IPS-11a (cell line): ENCODE data around the gene ANKRD11.
"Not testable (repeated sequence)": the region's sequence is repeated elsewhere in the genome, so short reads cannot be mapped to it uniquely, and the experiment has no call there.

Experiments used
- H3K4me3 ChIP-seq: one replicate; pipeline ENCODE4 v1.5.1; 2013; ENCODE audit warnings: low read depth, low read length, control low read depth

ANKRD11 gene

DNA sequence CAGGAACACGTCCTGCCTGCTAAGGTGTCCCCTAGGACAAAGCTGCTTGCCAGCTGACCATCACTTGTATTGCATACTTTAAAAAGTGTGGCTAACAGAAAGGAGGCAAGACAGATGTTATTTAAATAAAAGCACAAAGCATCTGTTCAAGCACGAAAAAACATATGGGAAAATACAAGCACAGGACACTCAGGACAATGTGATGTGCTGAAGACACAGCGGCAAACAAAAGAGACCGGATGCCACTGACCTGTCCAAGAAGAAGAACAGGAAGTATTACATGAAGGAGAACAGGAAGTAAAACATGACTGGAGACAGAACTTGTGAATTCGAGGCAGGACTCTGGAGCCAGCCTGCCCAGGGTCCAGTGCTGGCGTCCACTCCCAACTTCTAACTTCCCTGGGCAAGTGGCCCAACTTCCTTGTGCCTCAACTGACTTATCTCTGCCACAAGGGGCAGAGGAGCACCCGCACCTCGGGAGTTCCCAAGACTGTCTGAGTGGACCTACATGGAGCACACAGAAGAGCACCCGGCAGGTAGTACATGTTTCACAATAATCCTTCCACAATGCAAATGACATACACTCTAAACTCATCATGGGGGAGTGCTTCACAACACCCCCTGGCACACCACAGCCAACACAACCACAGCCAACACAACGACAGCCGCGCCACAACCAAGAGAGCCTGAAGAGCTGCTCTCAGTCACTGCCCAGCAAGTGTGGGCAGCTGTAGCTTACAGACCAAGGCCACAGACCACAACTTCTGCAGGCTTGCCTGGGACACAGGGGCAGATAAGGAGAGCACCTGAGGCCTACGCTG lies 36.6 kb downstream of the ANKRD11 start:
- no peak overlapping the region for H3K4me3 ChIP-seq

DNA sequence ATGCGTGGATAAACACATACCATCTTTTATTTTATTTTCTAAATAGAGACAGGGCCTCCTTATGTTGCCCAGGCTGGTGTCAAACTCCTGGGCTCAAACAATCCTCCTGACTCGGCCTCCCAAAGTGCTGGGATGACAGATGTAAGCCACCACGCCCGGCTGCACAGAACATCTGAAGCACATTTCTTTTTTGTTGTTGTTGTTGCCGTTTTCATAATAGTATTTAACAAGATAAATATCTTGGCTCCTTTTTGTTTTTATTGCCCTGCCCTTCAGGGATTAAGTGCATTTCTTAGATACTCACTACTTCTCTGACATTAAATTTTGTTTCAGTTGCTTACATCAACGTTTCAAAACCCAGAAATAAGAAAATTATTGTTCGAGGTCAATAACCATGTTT lies 37.4 kb downstream of the ANKRD11 start:
- no peak overlapping the region for H3K4me3 ChIP-seq

DNA sequence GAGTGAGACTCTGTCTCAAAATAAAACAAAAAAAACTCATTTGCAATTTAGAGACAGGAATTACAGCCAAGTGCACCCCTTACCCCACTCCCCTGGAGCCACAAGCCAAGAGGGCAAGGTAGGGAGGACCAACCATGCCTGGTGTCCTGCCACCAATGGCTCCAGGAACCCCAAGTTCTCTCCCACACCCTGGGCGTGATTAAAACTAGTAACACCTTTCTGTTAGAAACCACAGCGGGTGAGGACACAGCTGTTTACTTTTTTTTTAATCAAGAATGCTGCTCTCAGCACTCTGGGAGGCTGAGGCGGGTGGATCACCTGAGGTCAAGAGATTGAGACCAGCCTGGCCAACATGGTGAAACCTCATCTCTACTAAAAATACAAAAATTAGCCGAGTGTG lies 38.1 kb downstream of the ANKRD11 start:
- no peak overlapping the region for H3K4me3 ChIP-seq

DNA sequence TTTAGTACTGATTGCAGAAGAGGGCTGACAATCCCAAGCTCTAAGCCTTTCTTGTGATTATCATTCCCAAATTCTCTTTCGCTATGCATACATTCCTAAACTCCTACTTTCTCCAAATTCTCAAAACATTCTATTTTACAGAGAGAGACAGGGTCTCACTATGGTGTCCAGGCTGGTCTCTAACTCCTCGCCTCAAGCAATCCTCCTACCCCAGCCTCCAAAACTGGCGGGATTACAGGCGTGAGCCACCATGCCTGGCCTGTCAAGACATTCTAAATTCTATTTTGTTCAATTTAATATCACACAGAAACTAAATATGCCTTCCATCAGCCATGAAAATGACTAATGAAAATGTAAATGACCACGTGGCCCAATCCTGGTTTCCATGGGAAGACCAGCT lies 39.8 kb downstream of the ANKRD11 start:
- H3K4me3 ChIP-seq: no peak overlapping the region

DNA sequence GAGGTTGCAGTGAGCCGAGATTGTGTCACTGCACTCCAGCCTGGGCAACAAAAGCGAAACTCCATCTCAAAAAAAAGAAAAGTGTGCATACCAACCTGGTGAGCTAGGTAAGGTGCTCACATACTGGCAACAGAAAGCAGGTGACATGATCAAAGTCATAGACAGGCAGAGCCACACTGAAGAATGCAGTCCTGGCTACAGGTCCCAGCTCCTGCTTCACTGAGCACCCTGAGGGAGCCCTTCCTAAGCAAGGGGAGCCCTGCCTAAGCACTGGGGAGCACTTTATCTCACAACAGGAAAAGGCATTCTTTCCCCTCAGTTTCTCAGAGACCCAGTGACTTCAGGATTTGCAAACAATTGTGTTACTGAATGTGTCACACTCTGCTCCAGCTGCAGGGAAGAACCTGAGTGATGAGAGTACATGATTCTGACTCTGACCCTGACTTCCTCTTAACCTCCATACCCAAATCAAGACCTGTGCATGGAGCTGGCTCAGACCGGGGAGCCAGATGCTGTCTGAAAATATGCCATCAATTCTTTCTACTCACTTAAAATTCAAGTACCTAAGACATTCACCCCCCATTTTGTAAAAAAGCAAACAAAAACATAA lies 40.5 kb downstream of the ANKRD11 start:
- H3K4me3 ChIP-seq: no peak overlapping the region

DNA sequence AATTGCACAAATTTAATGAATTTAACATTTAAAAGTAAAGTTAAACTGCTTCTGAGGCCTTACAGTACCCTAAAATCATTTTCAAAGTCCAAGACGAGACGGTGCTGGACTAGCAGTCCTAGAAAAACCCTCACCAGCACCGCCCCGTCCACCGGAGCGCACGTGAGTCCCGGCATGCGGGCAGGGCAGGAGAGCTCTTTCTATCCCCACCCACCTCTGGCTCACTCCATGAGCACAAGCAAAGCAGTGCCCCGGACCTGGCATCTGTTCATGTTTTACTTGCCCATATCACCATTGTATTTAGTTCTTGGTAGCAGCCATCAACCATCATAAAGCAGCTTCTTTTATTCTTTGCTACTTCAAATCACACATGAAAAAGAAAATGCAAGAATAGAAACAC lies 41.7 kb downstream of the ANKRD11 start:
- no peak overlapping the region for H3K4me3 ChIP-seq

DNA sequence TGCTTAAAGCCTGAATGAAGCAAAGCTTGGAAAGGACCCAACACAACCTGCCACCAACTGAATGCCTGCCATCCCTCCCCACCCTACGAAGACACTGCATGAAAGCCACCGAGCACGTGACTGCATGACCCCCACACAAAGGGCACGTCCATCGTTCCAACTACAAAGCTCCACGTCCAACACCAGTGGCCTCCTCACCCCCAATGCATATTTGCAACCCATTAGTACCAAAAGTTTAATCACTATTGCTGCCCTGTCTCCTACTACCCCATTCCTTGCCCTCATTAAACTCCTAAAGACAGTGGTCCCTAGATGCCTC lies 43.4 kb downstream of the ANKRD11 start:
- H3K4me3 ChIP-seq: no peak overlapping the region

DNA sequence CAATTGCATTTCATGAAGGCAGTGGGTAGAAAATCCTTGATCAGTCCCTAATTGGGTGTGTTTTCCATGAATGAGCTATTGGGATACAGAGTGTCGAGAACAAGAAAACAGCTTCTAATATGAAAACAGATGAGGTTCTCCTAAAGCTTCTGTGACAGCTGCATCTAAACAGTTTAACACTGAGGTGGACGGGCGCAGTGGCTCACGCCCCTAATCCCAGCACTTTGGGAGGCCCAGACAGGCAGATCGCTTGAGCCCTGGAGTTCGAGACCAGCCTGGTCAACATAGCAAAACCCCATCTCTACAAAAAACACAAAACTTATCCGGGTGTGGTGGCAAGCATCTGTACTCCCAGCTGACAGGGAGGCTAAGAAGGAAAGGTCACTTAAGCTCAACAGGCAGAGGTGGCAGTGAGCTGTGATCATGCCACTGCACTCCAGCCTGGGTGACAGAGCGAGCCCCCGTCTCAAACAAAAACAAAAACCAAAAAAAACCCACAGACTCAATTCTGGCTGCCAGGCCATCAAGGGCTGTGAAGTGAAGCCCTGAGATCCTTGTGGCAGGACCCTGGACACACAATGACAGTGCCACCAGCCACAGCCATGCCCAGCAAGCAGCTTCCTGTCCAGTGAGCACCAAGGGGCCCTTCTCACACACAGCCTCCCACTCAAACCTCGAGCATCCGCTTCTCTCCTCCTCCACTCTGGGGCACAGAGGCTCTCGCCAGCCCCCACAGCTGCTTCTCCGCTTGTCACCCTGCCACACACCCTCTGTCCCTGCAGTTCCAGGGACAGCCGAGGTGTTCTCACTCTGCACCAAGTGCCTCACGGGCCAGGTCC lies 44.0 kb downstream of the ANKRD11 start:
- H3K4me3 ChIP-seq: no peak overlapping the region

DNA sequence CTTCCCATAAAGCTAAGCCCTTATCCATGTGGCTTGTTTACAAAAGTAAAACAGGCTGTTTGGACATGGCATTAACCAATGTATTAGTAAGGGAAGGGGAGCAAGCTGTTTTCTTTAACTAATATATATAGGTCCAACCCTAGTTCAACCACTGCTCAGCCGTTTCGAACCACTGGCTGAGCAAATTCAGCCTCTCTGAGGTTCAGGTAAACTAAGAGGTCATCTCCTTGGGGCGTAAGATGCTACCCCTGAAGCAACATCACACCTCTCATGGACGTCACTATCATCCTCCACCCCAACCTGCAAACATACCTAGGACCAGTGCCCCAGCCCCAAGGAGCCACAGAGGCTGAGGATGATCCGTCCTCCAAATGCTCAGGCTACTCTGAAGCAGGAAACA lies 45.2 kb downstream of the ANKRD11 start:
- H3K4me3 ChIP-seq: no peak overlapping the region

DNA sequence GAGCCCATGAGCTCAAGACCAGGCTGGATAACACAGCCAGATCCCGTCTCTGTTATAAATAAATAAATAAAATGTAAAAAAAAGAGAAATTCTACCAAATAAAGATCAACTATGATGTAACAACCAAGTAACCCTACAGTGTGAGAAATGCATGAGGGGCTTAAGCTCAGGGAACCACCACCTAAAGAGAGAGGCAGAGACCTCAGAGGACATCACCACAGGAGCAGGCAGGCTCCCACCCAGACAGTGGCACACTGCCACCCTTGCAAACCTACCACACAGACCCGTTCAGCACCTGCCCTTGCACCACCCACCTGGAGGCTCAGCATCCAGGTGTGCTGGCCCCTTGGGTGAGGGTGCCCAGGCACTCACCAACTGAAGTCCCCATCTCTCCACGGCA lies 45.6 kb downstream of the ANKRD11 start:
- H3K4me3 ChIP-seq: no peak overlapping the region

DNA sequence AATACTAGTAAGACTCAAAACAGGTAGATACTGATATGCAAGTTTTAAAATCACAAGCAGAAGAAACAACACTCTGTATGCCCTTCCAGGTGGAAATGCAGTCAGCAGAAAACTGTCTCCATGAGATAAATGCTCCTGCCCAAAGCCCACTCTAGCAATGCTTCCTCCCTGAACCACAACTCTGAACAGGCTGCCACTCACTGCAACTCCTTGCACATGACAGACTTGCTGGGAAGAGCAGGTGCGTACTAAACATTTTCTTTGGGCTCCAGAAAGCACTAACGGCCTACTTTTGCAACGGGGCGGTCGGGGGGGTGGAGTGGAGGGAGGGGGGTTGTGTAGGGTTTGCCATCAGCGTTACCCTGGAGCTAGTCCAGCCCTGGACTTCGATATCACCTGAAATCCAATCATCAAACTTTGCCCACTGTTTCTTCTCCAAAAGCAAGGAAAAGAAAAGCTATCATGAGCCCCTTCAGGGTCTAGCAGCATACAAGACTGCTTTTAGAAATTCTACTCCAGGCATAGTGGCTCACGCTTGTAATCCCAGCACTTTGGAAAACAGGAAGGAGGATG lies 46.1 kb downstream of the ANKRD11 start:
- no peak overlapping the region for H3K4me3 ChIP-seq

DNA sequence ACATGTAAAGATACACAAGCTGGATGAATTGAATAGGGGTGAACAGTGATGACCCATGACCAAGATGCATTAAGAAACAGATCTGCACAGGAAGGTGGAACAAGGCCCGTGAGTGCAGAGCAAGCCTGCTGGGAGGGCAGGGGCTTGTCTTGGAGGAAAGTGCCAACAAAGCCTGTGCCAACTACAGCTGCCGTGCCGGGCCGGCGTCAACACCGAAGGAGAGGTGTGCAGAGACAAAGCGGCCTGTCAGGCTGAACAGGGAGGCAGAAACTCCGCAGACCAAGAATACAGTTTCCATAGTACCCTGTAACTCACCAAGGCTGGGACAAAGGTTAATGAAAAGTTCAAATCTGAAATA lies 46.7 kb downstream of the ANKRD11 start:
- no peak overlapping the region for H3K4me3 ChIP-seq

DNA sequence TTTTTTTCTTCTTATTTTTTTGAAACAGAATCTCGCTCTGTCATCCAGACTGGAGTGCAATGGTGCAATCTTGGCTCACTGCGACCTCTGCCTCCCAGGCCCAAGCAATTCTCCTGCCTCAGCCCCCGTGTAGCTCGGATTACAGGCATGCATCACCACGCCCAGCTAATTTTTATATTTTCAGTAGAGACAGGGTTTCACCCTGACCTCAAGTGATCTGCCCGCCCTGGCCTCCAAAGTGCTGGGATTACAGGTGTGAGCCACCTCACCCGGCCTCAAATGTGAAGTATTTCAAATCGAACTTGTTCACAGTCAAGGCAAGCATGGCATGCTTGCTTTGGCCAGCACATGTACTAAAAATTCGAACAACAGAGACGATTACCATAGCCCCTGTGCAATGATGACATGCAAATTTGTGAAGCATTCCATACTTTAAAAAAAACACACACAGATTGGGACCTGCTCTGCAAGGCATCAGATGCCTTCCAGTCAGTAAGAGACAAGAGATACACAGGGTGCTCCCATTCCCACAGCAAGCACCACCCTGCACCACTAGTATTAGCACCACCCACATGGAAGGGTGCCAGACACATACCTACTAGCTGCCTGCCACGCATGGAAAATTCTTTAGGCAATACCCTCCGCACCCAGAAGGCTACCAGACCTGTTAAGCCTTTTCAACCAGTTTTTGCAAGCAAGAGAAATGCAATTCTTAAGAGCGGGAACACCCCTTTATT lies 47.2 kb downstream of the ANKRD11 start:
- no peak overlapping the region for H3K4me3 ChIP-seq

DNA sequence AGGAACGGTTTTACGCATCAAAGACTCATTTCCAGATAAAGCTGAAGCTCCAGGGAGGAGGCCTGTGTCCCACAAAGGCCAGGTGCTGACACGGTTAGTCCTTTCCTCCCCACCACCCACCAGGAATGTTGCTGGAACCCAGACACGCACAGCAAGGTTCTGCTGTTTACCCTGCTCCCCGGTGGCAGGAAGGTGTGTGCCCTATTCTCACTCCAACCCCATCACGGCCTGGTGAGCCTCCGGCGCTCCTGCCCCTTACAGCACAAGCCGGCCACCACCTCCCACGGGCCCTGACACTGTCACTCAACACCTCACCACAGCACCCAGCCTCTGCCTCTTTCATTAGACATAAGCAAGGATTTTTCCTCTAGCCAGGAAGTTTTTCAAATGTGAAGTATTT lies 47.8 kb downstream of the ANKRD11 start:
- no peak overlapping the region for H3K4me3 ChIP-seq

DNA sequence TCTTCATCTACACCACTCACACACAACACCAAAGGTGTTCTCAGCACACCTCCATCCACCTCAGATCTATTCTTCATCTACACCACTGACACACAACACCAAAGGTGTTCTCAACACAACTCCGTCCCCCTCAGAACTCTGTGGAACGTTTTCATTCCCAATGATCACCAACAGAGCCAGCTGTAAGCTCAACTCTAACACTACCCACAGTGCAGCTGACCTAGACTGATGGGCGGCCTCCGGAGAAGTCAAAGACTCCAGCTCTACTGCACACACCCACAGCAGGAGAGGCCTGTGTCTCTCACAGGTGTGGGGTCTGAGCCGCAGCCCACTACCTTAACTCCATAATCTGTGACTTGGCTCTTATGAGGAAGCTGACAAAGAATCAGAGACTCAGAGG lies 50.7 kb downstream of the ANKRD11 start:
- no peak overlapping the region for H3K4me3 ChIP-seq

DNA sequence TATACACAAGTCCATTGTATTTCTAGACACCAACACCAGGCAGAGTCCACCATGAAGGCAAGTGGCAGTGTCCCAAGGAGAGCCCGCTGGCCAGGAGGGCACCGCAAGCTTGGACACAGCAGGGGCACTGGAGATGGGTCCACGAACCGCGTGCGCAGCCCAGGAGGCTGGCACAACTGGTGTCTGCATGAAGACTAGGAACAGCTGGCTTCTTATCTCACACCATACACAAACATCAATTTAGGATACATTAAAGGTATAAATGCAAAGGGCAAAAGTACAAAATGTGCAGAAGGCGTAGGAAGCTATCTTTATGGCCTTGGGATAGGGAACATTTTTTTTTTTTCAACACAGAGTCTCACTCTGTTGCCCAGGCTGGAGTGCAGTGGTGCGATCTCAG lies 52.4 kb downstream of the ANKRD11 start:
- H3K4me3 ChIP-seq: no peak overlapping the region

DNA sequence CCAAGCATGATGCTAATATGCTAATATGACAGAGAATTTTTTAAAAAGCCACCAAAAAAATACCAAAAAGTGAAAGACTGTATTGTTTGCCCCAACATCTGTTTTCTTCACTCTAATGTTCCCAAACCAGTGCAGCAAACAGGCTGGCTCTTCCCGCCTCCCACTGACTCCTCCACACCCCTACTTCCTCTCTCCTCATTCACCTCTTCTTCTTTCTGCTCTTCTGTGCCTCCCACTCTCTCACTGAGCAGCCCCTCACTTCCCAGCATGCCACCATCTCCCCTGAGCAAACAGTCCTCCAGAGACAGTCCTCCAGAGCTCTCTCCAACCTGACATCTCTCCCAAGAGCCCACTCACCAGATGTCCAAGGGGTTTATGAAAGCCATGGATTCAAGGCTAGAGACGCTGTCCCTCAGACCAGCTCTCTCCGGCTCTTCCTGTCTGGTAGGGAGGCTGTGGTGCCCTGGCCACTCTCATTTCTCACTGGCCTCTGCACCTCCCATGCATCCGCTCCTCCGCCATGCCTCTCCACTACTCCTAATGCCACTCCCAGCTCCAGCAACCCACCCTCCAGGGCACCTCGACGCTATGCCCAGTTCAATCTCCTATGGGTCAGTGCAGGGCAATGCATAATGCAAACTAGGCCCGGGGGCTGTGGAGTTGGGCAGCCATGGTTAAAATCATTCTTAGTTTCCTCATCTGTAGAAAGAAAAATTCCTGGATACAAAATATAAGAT lies 52.9 kb downstream of the ANKRD11 start:
- no peak overlapping the region for H3K4me3 ChIP-seq

DNA sequence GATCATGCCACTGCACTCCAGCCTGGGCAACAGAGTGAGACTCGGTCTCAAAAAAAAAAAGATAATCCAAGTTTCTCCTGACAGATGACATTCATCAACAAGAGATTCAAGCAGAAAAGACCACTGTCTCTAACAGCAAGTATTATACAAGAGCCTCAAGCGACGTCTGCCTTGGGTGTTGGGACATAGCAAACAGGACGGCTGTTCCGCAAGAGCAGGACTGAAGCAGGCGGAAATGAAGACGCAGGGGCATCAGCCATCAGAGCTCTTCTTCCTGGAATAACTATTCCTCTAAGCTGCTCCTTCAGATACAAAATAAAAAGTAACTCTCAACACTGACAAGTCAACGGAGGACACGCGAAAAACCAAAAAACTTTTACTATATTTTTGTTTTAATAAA lies 54.0 kb downstream of the ANKRD11 start:
- H3K4me3 ChIP-seq: no peak overlapping the region

DNA sequence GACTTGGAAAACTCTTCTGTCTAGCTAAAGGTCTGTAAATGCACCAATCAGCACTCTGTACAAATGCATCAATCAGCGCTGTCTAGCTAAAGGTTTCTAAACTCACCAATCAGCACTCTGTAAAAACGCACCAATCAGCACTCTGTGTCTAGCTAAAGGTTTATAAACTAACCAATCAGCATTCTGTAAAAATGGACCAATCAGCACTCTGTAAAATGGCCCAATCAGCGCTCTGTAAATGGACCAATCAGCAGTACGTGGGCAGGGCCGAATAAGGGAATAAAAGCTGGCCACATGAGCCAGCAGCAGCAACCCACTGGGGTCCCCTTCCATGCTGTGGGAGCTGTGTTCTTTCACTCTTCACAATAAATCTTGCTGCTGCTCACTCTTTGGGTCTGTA lies 55.3 kb downstream of the ANKRD11 start:
- not testable (repeated sequence) for H3K4me3 ChIP-seq

DNA sequence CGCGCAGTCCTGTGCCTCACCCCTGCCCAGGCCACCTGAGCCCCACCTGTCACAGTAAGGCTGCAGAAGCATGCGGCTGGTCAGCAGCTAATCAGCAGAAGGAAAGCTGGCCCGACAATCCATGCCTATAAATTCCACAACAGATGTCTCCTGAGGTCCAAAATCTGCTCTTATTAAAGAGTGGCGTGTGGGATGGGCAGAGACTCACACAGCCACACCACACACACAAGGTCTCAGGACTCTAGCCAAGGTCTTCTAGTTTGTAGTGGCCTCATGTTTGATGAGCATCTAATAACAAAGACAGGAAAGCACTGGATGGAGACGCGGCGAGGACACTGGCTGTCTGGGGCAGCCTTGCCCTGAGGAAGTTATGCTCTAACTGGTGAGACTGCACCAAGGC lies 55.9 kb downstream of the ANKRD11 start:
- no peak overlapping the region for H3K4me3 ChIP-seq
